CD4-positive, CD25-positive, alpha-beta regulatory T cell (primary cell): ENCODE data around the gene UBA3. TPM values are rescaled to one million over a fixed set of nuclear protein-coding genes. Genes with fewer than 3 reads are reported as not detected.
A peak's percentile ranks its signal among the peaks of the same experiment; 100 is the strongest.

Experiments used
- ATAC-seq, 2 donors: fragments of 150-1000 bp; cut with Tn5 transposase; one replicate each; pipeline ENCODE4 v1.10.0; 2021; ENCODE audit warnings: low read depth in 2 of 2, moderate number of reproducible peaks in 2 of 2, moderate library complexity in 1 of 2
- DNase-seq, 3 donors: peaks; one replicate each; pipeline versions ENCODE4 v3.0.0 to v3.0.0-alpha.2; 2012 to 2022; ENCODE audit warnings: mixed read lengths in 1 of 3
- H3K27ac ChIP-seq: one replicate; pipeline ENCODE4 v1.7.0; 2013; ENCODE audit warnings: mild to moderate bottlenecking, low read length; ENCODE audit not compliant: insufficient read depth, poor library complexity, severe bottlenecking
- H3K27me3 ChIP-seq: one replicate; pipeline ENCODE4 v1.7.0; 2013; ENCODE audit warnings: low read length; ENCODE audit not compliant: control insufficient read depth, insufficient read depth
- H3K36me3 ChIP-seq: one replicate; pipeline ENCODE4 v1.7.0; 2013; ENCODE audit warnings: mild to moderate bottlenecking, low read length, moderate library complexity; ENCODE audit not compliant: control insufficient read depth, insufficient read depth
- H3K4me1 ChIP-seq: 2 replicates; pipeline ENCODE4 v1.7.0; 2013; ENCODE audit warnings: mild to moderate bottlenecking, low read length; ENCODE audit not compliant: insufficient read depth, control insufficient read depth, poor library complexity, severe bottlenecking
- H3K4me3 ChIP-seq: one replicate; pipeline ENCODE4 v1.7.0; 2013; ENCODE audit warnings: low read depth, mild to moderate bottlenecking, low read length, moderate library complexity
- H3K9me3 ChIP-seq, 2 experiments: 1 replicate in 1 of 2; 2 replicates in 1 of 2; pipeline ENCODE4 v1.7.0; 2013; ENCODE audit warnings: low read length in 2 of 2, mild to moderate bottlenecking in 1 of 2, moderate library complexity in 1 of 2; ENCODE audit not compliant: control insufficient read depth in 2 of 2
- H3K27ac Mint-ChIP-seq, 3 donors: one replicate each; pipeline ENCODE4 v1.8.0; 2020 to 2022; ENCODE audit warnings: mild to moderate bottlenecking in 3 of 3, mixed read lengths in 3 of 3, moderate library complexity in 2 of 3
- H3K27me3 Mint-ChIP-seq: one replicate; pipeline ENCODE4 v1.8.0; 2022; ENCODE audit warnings: mild to moderate bottlenecking, mixed read lengths
- H3K36me3 Mint-ChIP-seq: one replicate; pipeline ENCODE4 v1.8.0; 2020; ENCODE audit warnings: mixed read lengths
- H3K4me1 Mint-ChIP-seq, 4 donors: one replicate each; pipeline ENCODE4 v1.8.0; 2020 to 2022; ENCODE audit warnings: mixed read lengths in 4 of 4, mild to moderate bottlenecking in 1 of 4
- H3K4me3 Mint-ChIP-seq, 4 donors: one replicate each; pipeline ENCODE4 v1.8.0; 2020 to 2022; ENCODE audit warnings: mild to moderate bottlenecking in 4 of 4, mixed read lengths in 4 of 4, moderate library complexity in 3 of 4
- H3K9me3 Mint-ChIP-seq, 7 donors: one replicate each; pipeline ENCODE4 v1.8.0; 2020 to 2022; ENCODE audit warnings: mixed read lengths in 7 of 7, mild to moderate bottlenecking in 3 of 7, moderate library complexity in 2 of 7
- polyA plus RNA-seq, 4 donors: library from polyadenylated mRNA; unstranded; fragments of 300-500 nt; fragmentation: Illumina TruSeq; gene quantifications; one replicate each; pipeline ENCODE4 v1.2.3, GENCODE V29; 2021
- total RNA-seq: library from RNA; stranded (reverse); gene quantifications from one replicate; pipeline ENCODE4 v1.2.3, GENCODE V29; 2022

UBA3 gene
- total and polyA plus RNA-seq, 5 donors from 2014 or later = 51.9 to 75.5 (median 62.9) TPM

- Mint-ChIP-seq H3K36me3 (peaks cover 27% of the 10 kb centered on the region), H3K9me3 (no peaks in the 10 kb centered on the region), H3K4me1 (peaks cover 45 to 79% (median 57%) of the 10 kb centered on the region in 4 donors), H3K27ac (peak overlapping the region; percentile 92 to 96 (median 94)), H3K4me3 (peak overlapping the region; percentile 91 to 99 (median 96)), H3K27me3 (no peaks in the 10 kb centered on the region)
- peak overlapping the region; percentile 91 for H3K4me3 ChIP-seq
- H3K4me1 ChIP-seq = peaks cover 84% of the 10 kb centered on the region
- peaks cover 7% of the 10 kb centered on the region for H3K36me3 ChIP-seq
- H3K9me3 ChIP-seq = no peaks in the 10 kb centered on the region
- DNase-seq (peak in 1 of 3 donors; percentile 47), ATAC-seq (no peak)
- H3K27ac ChIP-seq = peak overlapping the region; percentile 92
- no peaks in the 10 kb centered on the region for H3K27me3 ChIP-seq
Observed at GRCh38 chr3:69088063-69088462, 7.9 kb upstream of the UBA3 start.

- Histone ChIP-seq H3K4me1 (peaks cover 84% of the 10 kb centered on the region), H3K27ac (peak overlapping the region; percentile 92), H3K4me3 (peak overlapping the region; percentile 91), H3K9me3 (no peaks in the 10 kb centered on the region), H3K36me3 (peaks cover 4% of the 10 kb centered on the region), H3K27me3 (no peaks in the 10 kb centered on the region)
- H3K4me3 Mint-ChIP-seq = peak overlapping the region; percentile 91 to 99 (median 96)
- peak overlapping the region; percentile 56 to 96 (median 65) for H3K27ac Mint-ChIP-seq
- H3K36me3 Mint-ChIP-seq = peaks cover 27% of the 10 kb centered on the region
- ATAC-seq (no peak), DNase-seq (peak in 1 of 3 donors; percentile 22)
- peaks cover 47 to 79% (median 56%) of the 10 kb centered on the region in 4 donors for H3K4me1 Mint-ChIP-seq
- H3K9me3 Mint-ChIP-seq = no peaks in the 10 kb centered on the region
- H3K27me3 Mint-ChIP-seq = no peaks in the 10 kb centered on the region
Observed at GRCh38 chr3:69087030-69087791, 7.0 kb upstream of the UBA3 start.

DNA sequence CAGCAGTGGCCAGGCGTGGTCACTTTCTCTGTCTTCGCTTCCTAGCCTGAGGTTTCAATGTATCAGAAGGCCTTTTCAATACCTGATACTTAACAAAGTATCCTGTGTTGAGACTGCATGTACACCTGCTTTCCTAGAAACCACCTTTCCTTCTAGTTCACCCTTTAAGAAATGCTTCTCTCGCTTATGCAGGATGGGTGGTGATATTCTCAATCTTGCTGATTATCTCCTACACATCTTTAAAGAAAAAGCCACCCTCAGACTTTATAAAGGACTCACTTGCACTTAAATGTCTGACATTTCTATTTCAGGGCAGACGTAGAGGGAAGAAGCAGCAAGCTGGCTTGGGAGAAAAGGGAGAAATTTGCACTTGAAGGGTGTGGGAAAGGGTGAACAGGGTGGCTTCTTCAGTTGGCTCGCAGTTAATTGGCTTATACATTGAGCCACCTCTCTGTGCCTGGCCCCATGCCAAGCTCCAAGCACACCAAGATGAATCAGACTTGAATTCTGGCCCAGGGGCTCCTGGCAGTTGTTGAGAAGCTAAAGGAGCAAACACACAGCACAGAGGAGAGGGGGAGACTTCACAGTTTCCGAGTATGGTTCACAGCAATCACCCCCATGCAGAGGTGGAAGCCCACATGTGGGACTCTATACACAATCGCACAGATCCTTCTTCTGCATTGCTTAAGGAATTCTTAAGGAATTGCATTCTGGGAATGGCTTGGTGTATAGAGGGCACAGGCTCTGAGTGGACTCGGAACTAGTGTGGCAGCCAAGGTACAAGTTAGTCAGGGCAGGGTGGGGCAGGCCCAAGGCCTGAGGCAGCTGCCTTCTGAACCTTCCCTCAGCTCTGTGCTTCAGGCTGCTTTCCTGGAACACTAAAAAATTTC, 5.9 kb upstream of the UBA3 start:
- Histone ChIP-seq H3K36me3 (peaks cover 4% of the 10 kb centered on the region), H3K27me3 (no peaks in the 10 kb centered on the region), H3K9me3 (no peaks in the 10 kb centered on the region), H3K4me3 (peak overlapping the region; percentile 91), H3K4me1 (peaks cover 84% of the 10 kb centered on the region), H3K27ac (peak overlapping the region; percentile 92)
- H3K4me3 Mint-ChIP-seq = peak overlapping the region; percentile 93 to 99 (median 98)
- peaks cover 22% of the 10 kb centered on the region for H3K36me3 Mint-ChIP-seq
- H3K27me3 Mint-ChIP-seq = no peaks in the 10 kb centered on the region
- ATAC-seq (peak in 1 of 2 donors; percentile 10), DNase-seq (peak; percentile 35 to 70 (median 52))
- peaks cover 42 to 80% (median 57%) of the 10 kb centered on the region in 4 donors for H3K4me1 Mint-ChIP-seq
- no peaks in the 10 kb centered on the region for H3K9me3 Mint-ChIP-seq
- peak overlapping the region; percentile 94 to 97 (median 95) for H3K27ac Mint-ChIP-seq

DNA sequence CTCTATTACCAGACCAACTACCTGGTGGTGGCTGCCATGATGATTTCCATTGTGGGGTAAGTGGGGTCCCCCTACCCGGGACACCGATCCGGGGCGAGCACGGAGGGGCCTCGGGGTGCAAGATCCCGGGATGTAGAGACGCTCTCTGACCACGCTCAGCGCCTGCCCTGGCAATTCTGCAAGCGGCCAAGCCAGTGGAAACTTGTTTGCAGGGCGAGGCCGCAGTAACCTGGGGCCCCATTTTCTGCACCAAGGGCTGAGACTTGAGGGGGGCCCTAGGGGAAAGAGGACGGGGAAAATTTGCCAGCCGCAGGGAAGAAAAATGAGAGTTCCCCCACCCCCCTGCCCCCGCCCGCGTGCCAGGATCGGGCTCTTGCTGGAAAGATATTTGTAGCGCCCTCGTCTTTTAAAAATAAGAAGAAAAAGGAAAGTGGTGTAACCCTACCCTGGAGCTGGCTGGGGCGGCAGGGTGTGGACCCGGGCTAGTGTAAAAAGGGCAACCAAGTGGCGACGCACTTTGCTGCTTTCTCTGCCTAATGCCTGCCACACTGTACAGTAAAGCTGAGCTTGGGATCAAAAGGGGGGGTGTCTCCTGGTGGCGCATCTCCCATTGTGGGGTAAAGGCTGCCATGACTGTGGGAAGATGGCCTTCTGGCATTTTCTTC, 5.1 kb upstream of the UBA3 start:
- Mint-ChIP-seq H3K27me3 (no peaks in the 10 kb centered on the region), H3K4me3 (peak overlapping the region; percentile 93 to 99 (median 98)), H3K27ac (peak overlapping the region; percentile 95 to 99 (median 97)), H3K36me3 (peaks cover 17% of the 10 kb centered on the region), H3K4me1 (peaks cover 43 to 79% (median 56%) of the 10 kb centered on the region in 4 donors), H3K9me3 (no peaks in the 10 kb centered on the region)
- H3K36me3 ChIP-seq = no peaks in the 10 kb centered on the region
- ATAC-seq = no peak
- no peaks in the 10 kb centered on the region for H3K9me3 ChIP-seq
- no peak for DNase-seq
- peak overlapping the region; percentile 92 for H3K27ac ChIP-seq
- peaks cover 86% of the 10 kb centered on the region for H3K4me1 ChIP-seq
- peak overlapping the region; percentile 91 for H3K4me3 ChIP-seq
- no peaks in the 10 kb centered on the region for H3K27me3 ChIP-seq

DNA sequence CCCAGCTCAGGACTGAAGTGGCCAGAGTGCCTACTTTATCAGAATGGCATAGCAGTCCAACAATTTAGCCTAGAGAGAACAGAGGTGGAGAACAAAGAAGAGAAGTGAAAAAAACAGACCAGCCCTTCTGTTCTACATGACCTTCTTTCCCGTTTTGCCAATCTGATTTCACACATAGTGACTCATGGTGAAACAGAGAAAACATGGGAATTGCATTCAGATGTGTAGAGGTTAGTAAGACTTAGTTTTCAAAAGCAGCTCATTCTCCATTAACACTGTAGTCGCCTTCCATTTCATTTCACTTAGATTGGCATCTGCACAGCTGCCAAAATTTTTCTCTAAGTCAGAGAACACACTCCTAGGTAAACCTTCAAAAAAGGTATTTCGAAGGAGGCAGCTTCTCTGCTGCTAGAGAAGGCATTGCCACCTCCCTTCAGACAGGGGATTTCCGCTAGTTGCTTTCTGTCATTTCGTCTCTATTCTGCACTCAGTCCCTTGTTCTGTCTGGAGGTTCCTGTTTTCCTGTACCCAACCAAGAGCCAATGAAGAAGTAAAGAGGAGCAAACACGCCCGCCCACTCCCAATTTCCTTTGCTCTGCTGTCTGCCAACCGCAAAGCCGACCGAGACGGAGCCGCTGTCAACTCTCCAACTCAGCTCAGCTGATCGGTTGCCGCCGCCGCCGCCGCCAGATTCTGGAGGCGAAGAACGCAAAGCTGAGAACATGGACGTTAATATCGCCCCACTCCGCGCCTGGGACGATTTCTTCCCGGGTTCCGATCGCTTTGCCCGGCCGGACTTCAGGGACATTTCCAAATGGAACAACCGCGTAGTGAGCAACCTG, 4.4 kb upstream of the UBA3 start, which contains the start of gene ARL6IP5:
Gene ARL6IP5 (plus strand): TSS at position 612 of the 842 bp plus-strand sequence. CDS start 111 bp downstream, at position 723.
- Mint-ChIP-seq H3K4me3 (peak within 1 kb of the TSS; percentile 93 to 99 (median 98)), H3K9me3 (no peaks in the 10 kb centered on the region), H3K27me3 (no peaks in the 10 kb centered on the region), H3K36me3 (peaks cover 10% of the 10 kb centered on the region), H3K4me1 (peaks cover 37 to 74% (median 49%) of the 10 kb centered on the region in 4 donors), H3K27ac (peak within 1 kb of the TSS; percentile 95 to 99 (median 97))
- no peaks in the 10 kb centered on the region for H3K36me3 ChIP-seq
- DNase-seq (peak; percentile 87 to 97 (median 89)), ATAC-seq (peak; percentile 76)
- peak within 1 kb of the TSS; percentile 91 for H3K4me3 ChIP-seq
- no peaks in the 10 kb centered on the region for H3K27me3 ChIP-seq
- H3K9me3 ChIP-seq = no peaks in the 10 kb centered on the region
- H3K4me1 ChIP-seq = peaks cover 82% of the 10 kb centered on the region
- H3K27ac ChIP-seq = peak within 1 kb of the TSS; percentile 92

DNA sequence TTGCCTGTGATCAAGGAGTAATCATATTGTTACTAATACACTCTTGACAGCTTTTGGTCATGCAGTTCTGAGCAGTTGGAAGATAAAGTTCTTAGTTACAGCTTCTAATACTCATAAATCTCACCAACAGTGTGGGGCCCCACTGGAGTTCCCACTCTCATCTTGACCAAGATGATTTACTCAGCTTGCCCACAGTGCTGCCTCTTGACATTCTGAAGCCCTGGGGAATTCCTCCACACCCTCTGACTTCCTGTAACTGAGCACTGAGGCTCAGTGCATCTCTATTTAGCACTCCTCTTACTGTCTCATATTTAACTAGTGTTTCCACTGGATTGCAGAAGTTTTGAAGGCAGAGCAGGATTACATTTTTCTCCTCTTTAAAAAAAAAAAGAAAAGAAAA, 2.6 kb upstream of the UBA3 start:
- peak overlapping the region; percentile 64 to 98 (median 86) for H3K4me3 Mint-ChIP-seq
- Histone ChIP-seq H3K4me3 (peak overlapping the region; percentile 91), H3K27me3 (no peaks in the 10 kb centered on the region), H3K9me3 (no peaks in the 10 kb centered on the region), H3K4me1 (peaks cover 82% of the 10 kb centered on the region), H3K27ac (peak overlapping the region; percentile 92), H3K36me3 (no peaks in the 10 kb centered on the region)
- H3K4me1 Mint-ChIP-seq = peaks cover 39 to 74% (median 49%) of the 10 kb centered on the region in 4 donors
- ATAC-seq = peak; percentile 8 to 9
- no peaks in the 10 kb centered on the region for H3K27me3 Mint-ChIP-seq
- H3K9me3 Mint-ChIP-seq = no peaks in the 10 kb centered on the region
- peak overlapping the region; percentile 96 to 99 (median 97) for H3K27ac Mint-ChIP-seq
- peaks cover 6% of the 10 kb centered on the region for H3K36me3 Mint-ChIP-seq
- peak; percentile 26 to 59 (median 57) for DNase-seq
